K562 (cell line): ENCODE measurements around the gene SMARCA4. TPM values are rescaled to one million over a fixed set of nuclear protein-coding genes. Genes with fewer than 3 reads are reported as not detected.

ENCODE experiments used
- ADNP ChIP-seq: fragments of 200-800 bp; sonication (Bioruptor generic); IDR thresholded peaks from 2 replicates; pipeline ENCODE4 v1.6.1; 2016; ENCODE audit warnings: missing genetic modification characterization, missing compliant biosample characterization
- MEF2A ChIP-seq: IDR thresholded peaks from 2 replicates; pipeline ENCODE4 v1.6.1; 2011; ENCODE audit warnings: low read depth, mild to moderate bottlenecking, low read length, moderate library complexity; ENCODE audit not compliant: control insufficient read depth
- RBM14 ChIP-seq: fragments of 200-400 bp; formaldehyde crosslinking; IDR thresholded peaks from 2 replicates; pipeline ENCODE4 v1.6.1; 2018; ENCODE audit warnings: low read depth, mild to moderate bottlenecking, low read length, moderate library complexity, borderline replicate concordance; ENCODE audit not compliant: insufficient read depth
- ZNF445 ChIP-seq: fragments of 250-450 bp; sonication (Bioruptor Pico); IDR thresholded peaks from 2 replicates; pipeline ENCODE4 v1.4.0; 2020; ENCODE audit warnings: low read depth, mild to moderate bottlenecking, moderate library complexity
- polyA plus RNA-seq, 8 experiments: library from polyadenylated mRNA; depleted of rRNA in 4 of 8; stranded (reverse) in 5 of 8; unstranded in 3 of 8; fragments of >200 nt; fragmentation: Nextera tagmentation in 2 of 8; fragmentation: Illumina TruSeq in 1 of 8; extraction: Ambion mirVana in 2 of 8; extraction: Trizol in 1 of 8; gene quantifications; 2 replicates each; pipeline versions ENCODE4 v1.2.1 to v1.2.3, GENCODE V29; 2011 to 2014; ENCODE audit warnings: inconsistent platforms in 1 of 8, missing spikeins in 1 of 8
- total RNA-seq, 7 experiments: library from RNA; depleted of rRNA in 6 of 7; stranded (reverse); fragments of >200 nt in 6 of 7; fragmentation: Illumina TruSeq in 2 of 7; extraction: Trizol in 2 of 7; gene quantifications; 2 replicates each; pipeline versions ENCODE4 v1.2.1 to v1.2.3, GENCODE V29; 2011 to 2021; ENCODE audit warnings: low replicate concordance in 1 of 7
- TF ChIP-seq, protein P1 (sequence below): fragments of 450-650 bp; IDR thresholded peaks from 2 replicates; pipeline ENCODE4 v1.6.1; 2016; ENCODE audit warnings: mild to moderate bottlenecking, moderate library complexity
- TF ChIP-seq, protein P2 (sequence below): fragments of 250-450 bp; sonication (Bioruptor Pico); IDR thresholded peaks from 2 replicates; pipeline ENCODE4 v1.4.0; 2020
- TF ChIP-seq, protein P3 (sequence below), 2 experiments: fragments of 250-450 bp in 1 of 2; fragments of 450-650 bp in 1 of 2; sonication (Bioruptor Pico) in 1 of 2; IDR thresholded peaks; 2 replicates each; pipeline versions ENCODE4 v1.6.1 to v1.8.0; 2016 to 2021; ENCODE audit warnings: mild to moderate bottlenecking in 2 of 2, moderate library complexity in 2 of 2, missing compliant biosample characterization in 1 of 2, missing genetic modification characterization in 1 of 2

Gene SMARCA4
- total and polyA plus RNA-seq, 9 of the 15 experiments (the other 6 are each of a cell fraction or from before 2014, with no cell fraction given): 19.3 to 207 (median 52.1) TPM

DNA sequence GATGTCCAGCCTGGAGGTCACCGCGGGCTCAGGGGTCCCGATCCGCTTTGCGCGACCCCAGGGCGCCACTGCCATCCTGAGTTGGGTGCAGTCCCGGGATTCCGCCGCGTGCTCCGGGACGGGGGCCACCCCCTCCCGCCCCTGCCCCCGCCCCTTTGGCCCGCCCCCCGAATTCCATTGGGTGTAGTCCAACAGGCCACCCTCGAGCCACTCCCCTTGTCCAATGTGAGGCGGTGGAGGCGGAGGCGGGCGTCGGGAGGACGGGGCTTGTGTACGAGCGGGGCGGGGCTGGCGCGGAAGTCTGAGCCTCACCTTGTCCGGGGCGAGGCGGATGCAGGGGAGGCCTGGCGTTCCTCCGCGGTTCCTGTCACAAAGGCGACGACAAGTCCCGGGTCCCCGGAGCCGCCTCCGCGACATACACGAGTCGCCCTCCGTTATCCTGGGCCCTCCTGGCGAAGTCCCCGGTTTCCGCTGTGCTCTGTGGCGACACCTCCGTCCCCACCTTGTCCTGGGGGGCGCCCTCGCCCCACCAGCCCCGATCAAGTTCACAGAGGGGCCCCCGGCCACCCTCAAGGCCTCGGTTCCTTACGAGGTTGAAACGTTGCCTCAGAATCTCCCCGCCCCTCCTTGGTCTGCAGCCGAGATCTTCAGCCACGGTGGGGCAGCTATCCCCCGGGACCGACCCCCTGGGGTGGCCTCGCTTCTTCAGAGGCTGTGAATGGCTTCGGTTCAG lies 129.6 kb downstream of the SMARCA4 start (continued):
- TF ChIP-seq, protein P1, sequence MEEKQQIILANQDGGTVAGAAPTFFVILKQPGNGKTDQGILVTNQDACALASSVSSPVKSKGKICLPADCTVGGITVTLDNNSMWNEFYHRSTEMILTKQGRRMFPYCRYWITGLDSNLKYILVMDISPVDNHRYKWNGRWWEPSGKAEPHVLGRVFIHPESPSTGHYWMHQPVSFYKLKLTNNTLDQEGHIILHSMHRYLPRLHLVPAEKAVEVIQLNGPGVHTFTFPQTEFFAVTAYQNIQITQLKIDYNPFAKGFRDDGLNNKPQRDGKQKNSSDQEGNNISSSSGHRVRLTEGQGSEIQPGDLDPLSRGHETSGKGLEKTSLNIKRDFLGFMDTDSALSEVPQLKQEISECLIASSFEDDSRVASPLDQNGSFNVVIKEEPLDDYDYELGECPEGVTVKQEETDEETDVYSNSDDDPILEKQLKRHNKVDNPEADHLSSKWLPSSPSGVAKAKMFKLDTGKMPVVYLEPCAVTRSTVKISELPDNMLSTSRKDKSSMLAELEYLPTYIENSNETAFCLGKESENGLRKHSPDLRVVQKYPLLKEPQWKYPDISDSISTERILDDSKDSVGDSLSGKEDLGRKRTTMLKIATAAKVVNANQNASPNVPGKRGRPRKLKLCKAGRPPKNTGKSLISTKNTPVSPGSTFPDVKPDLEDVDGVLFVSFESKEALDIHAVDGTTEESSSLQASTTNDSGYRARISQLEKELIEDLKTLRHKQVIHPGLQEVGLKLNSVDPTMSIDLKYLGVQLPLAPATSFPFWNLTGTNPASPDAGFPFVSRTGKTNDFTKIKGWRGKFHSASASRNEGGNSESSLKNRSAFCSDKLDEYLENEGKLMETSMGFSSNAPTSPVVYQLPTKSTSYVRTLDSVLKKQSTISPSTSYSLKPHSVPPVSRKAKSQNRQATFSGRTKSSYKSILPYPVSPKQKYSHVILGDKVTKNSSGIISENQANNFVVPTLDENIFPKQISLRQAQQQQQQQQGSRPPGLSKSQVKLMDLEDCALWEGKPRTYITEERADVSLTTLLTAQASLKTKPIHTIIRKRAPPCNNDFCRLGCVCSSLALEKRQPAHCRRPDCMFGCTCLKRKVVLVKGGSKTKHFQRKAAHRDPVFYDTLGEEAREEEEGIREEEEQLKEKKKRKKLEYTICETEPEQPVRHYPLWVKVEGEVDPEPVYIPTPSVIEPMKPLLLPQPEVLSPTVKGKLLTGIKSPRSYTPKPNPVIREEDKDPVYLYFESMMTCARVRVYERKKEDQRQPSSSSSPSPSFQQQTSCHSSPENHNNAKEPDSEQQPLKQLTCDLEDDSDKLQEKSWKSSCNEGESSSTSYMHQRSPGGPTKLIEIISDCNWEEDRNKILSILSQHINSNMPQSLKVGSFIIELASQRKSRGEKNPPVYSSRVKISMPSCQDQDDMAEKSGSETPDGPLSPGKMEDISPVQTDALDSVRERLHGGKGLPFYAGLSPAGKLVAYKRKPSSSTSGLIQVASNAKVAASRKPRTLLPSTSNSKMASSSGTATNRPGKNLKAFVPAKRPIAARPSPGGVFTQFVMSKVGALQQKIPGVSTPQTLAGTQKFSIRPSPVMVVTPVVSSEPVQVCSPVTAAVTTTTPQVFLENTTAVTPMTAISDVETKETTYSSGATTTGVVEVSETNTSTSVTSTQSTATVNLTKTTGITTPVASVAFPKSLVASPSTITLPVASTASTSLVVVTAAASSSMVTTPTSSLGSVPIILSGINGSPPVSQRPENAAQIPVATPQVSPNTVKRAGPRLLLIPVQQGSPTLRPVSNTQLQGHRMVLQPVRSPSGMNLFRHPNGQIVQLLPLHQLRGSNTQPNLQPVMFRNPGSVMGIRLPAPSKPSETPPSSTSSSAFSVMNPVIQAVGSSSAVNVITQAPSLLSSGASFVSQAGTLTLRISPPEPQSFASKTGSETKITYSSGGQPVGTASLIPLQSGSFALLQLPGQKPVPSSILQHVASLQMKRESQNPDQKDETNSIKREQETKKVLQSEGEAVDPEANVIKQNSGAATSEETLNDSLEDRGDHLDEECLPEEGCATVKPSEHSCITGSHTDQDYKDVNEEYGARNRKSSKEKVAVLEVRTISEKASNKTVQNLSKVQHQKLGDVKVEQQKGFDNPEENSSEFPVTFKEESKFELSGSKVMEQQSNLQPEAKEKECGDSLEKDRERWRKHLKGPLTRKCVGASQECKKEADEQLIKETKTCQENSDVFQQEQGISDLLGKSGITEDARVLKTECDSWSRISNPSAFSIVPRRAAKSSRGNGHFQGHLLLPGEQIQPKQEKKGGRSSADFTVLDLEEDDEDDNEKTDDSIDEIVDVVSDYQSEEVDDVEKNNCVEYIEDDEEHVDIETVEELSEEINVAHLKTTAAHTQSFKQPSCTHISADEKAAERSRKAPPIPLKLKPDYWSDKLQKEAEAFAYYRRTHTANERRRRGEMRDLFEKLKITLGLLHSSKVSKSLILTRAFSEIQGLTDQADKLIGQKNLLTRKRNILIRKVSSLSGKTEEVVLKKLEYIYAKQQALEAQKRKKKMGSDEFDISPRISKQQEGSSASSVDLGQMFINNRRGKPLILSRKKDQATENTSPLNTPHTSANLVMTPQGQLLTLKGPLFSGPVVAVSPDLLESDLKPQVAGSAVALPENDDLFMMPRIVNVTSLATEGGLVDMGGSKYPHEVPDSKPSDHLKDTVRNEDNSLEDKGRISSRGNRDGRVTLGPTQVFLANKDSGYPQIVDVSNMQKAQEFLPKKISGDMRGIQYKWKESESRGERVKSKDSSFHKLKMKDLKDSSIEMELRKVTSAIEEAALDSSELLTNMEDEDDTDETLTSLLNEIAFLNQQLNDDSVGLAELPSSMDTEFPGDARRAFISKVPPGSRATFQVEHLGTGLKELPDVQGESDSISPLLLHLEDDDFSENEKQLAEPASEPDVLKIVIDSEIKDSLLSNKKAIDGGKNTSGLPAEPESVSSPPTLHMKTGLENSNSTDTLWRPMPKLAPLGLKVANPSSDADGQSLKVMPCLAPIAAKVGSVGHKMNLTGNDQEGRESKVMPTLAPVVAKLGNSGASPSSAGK: no peak
- TF ChIP-seq MEF2A: no peak
- TF ChIP-seq ADNP (tag): no peak
- no peak for TF ChIP-seq ZNF445 (CRISPR knock-in tag)
- TF ChIP-seq RBM14: no peak
- TF ChIP-seq, protein P2, sequence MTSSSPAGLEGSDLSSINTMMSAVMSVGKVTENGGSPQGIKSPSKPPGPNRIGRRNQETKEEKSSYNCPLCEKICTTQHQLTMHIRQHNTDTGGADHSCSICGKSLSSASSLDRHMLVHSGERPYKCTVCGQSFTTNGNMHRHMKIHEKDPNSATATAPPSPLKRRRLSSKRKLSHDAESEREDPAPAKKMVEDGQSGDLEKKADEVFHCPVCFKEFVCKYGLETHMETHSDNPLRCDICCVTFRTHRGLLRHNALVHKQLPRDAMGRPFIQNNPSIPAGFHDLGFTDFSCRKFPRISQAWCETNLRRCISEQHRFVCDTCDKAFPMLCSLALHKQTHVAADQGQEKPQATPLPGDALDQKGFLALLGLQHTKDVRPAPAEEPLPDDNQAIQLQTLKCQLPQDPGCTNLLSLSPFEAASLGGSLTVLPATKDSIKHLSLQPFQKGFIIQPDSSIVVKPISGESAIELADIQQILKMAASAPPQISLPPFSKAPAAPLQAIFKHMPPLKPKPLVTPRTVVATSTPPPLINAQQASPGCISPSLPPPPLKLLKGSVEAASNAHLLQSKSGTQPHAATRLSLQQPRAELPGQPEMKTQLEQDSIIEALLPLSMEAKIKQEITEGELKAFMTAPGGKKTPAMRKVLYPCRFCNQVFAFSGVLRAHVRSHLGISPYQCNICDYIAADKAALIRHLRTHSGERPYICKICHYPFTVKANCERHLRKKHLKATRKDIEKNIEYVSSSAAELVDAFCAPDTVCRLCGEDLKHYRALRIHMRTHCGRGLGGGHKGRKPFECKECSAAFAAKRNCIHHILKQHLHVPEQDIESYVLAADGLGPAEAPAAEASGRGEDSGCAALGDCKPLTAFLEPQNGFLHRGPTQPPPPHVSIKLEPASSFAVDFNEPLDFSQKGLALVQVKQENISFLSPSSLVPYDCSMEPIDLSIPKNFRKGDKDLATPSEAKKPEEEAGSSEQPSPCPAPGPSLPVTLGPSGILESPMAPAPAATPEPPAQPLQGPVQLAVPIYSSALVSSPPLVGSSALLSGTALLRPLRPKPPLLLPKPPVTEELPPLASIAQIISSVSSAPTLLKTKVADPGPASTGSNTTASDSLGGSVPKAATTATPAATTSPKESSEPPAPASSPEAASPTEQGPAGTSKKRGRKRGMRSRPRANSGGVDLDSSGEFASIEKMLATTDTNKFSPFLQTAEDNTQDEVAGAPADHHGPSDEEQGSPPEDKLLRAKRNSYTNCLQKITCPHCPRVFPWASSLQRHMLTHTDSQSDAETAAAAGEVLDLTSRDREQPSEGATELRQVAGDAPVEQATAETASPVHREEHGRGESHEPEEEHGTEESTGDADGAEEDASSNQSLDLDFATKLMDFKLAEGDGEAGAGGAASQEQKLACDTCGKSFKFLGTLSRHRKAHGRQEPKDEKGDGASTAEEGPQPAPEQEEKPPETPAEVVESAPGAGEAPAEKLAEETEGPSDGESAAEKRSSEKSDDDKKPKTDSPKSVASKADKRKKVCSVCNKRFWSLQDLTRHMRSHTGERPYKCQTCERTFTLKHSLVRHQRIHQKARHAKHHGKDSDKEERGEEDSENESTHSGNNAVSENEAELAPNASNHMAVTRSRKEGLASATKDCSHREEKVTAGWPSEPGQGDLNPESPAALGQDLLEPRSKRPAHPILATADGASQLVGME: no peak
- TF ChIP-seq, protein P3, sequence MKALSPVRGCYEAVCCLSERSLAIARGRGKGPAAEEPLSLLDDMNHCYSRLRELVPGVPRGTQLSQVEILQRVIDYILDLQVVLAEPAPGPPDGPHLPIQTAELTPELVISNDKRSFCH (CRISPR knock-in tag; IDR thresholded peaks at IDR 0.05): no peak
- TF ChIP-seq, protein P3 (tag; IDR thresholded peaks at IDR 0.05): 0 out of 2 replicates have a peak, but pooled peaks have one; percentile 3
